ENCODE data around the gene PCDH20. TPM values are rescaled to one million over a fixed set of nuclear protein-coding genes. Genes with fewer than 3 reads are reported as not detected.
"Not testable (repeated sequence)": the region's sequence is repeated elsewhere in the genome, so short reads cannot be mapped to it uniquely, and the experiment has no call there.

The PCDH20 gene
- total and polyA plus RNA-seq, 2 of the 13 experiments (the other 11 are each of a cell fraction or from before 2014, with no cell fraction given), result 0.02 TPM; not detected in 1

GRCh38 chr13:61370520-61370919 lies 45.1 kb downstream of the PCDH20 start:
- no peak for FAIRE-seq
- in situ Hi-C loops (cut with HindIII; ENCODE audit: extremely low pct_ligation_motif_present, low pct_unique_long_range_greater_than_20kb) (no loop called here), intact Hi-C loops (cut with micrococcal nuclease; ENCODE audit: unreplicated experiment) (no loop called here)
- no peak overlapping the region for H3K9ac ChIP-seq (ENCODE audit: insufficient read depth, low read depth, low read length)
- no peak overlapping the region for H3K4me2 ChIP-seq (ENCODE audit: low read depth, low read length)
- WGBS (ENCODE audit: low lambda C conversion rate), result under 1% methylated on average over 3 of the region's 3 CpGs
- H2AFZ ChIP-seq (ENCODE audit: low read length), result no peak overlapping the region
- no peaks in the 10 kb centered on the region for H3K4me1 ChIP-seq (ENCODE audit: insufficient read depth, low read length)
- no peak overlapping the region for H3K4me3 ChIP-seq (replicated peaks in 1 of 3; ENCODE audit: insufficient read depth in 1 of 3, low read depth in 2 of 3, low read length in 3 of 3)
- H3K9me3 ChIP-seq (ENCODE audit: low read length), result no peaks in the 10 kb centered on the region
- H3K79me2 ChIP-seq (ENCODE audit: insufficient read depth, low read length), result no peaks in the 10 kb centered on the region
- ChIA-PET CTCF (ENCODE audit: low intra/inter-chr PET ratio, low total read pairs) (no interaction called here), POLR2A (no interaction called here)
- no peaks in the 10 kb centered on the region for H3K36me3 ChIP-seq (replicated peaks in 1 of 2; ENCODE audit: control insufficient read depth in 1 of 2, insufficient read depth in 2 of 2, low read length in 2 of 2)
- no peaks in the 10 kb centered on the region for H4K20me1 ChIP-seq (ENCODE audit: insufficient read depth, low read length)
- DNase-seq (ENCODE audit: low spot score), result no peak
- no peak for ATAC-seq
- TF ChIP-seq ZBED4 (CRISPR knock-in tag; IDR thresholded peaks at IDR 0.05; ENCODE audit: borderline replicate concordance) (no peak), EEA1 (CRISPR knock-in tag; IDR thresholded peaks at IDR 0.05; ENCODE audit: borderline replicate concordance) (no peak), EZH2 (conservative IDR thresholded peaks at IDR 0.05; ENCODE audit: low read depth, low read length) (no peak)
- no peaks in the 10 kb centered on the region for H3K27me3 ChIP-seq (ENCODE audit: control insufficient read depth in 1 of 2, insufficient read depth in 2 of 2, low read length in 2 of 2)
- no peak overlapping the region for H3K27ac ChIP-seq (ENCODE audit: extremely low read length, insufficient read depth, low read length)
- no TSS peak for BruUV-seq (replicated peaks)

DNA sequence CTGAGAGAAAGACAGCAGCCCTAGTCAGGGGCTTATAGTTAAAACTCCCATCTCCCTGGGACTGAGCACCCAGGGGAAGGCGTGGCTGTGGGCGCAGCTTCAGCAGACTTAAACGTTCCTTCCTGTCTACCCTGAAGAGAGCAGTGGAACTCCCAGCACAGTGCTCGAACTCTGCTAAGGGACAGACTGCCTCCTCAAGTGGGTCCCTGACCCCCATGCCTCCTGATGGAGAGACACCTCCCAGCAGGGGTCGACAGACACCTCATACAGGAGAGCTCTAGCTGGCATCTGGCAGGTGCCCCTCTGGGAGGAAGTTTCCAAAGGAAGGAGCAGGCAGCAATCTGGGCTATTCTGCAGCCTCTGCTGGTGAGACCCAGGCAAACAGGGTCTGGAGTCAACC lies 51.0 kb downstream of the PCDH20 start:
- WGBS (ENCODE audit: low lambda C conversion rate), result 0% methylated on average over 1 of the region's 5 CpGs
- H3K9ac ChIP-seq (ENCODE audit: insufficient read depth, low read depth, low read length); DNase-seq (ENCODE audit: low spot score); POLR2A ChIA-PET; CTCF ChIA-PET (ENCODE audit: low intra/inter-chr PET ratio, low total read pairs); H3K79me2 ChIP-seq (ENCODE audit: insufficient read depth, low read length); H3K27ac ChIP-seq (ENCODE audit: extremely low read length, insufficient read depth, low read length); ATAC-seq; H3K4me1 ChIP-seq (ENCODE audit: insufficient read depth, low read length); in situ Hi-C loops (cut with HindIII; ENCODE audit: extremely low pct_ligation_motif_present, low pct_unique_long_range_greater_than_20kb); FAIRE-seq; H4K20me1 ChIP-seq (ENCODE audit: insufficient read depth, low read length); H2AFZ ChIP-seq (ENCODE audit: low read length); intact Hi-C loops (cut with micrococcal nuclease; ENCODE audit: unreplicated experiment); H3K4me2 ChIP-seq (ENCODE audit: low read depth, low read length); H3K4me3 ChIP-seq (replicated peaks in 1 of 3; ENCODE audit: insufficient read depth in 1 of 3, low read depth in 2 of 3, low read length in 3 of 3); H3K9me3 ChIP-seq (ENCODE audit: low read length); H3K36me3 ChIP-seq (replicated peaks in 1 of 2; ENCODE audit: control insufficient read depth in 1 of 2, insufficient read depth in 2 of 2, low read length in 2 of 2); BruUV-seq (replicated peaks); H3K27me3 ChIP-seq (ENCODE audit: control insufficient read depth in 1 of 2, insufficient read depth in 2 of 2, low read length in 2 of 2): not testable (repeated sequence)
